ENCODE measurements around the gene CLDN10.

Gene CLDN10

GRCh38 chr13:95601906-95602305 is 49.4 kb downstream of the CLDN10 start:
- DNase-seq (ENCODE audit: low read depth): no peak

GRCh38 chr13:95603887-95604555 is 51.5 kb downstream of the CLDN10 start:
- DNase-seq (ENCODE audit: low read depth): no peak

- DNase-seq (ENCODE audit: low read depth): no peak
Measured at GRCh38 chr13:95604556-95604915, 52.0 kb downstream of the CLDN10 start.

GRCh38 chr13:95605448-95606125 is 53.1 kb downstream of the CLDN10 start:
- DNase-seq (ENCODE audit: low read depth): no peak

GRCh38 chr13:95607366-95607765 is 54.8 kb downstream of the CLDN10 start:
- DNase-seq (ENCODE audit: low read depth): no peak

GRCh38 chr13:95608640-95609323 is 56.3 kb downstream of the CLDN10 start:
- DNase-seq (ENCODE audit: low read depth): no peak

- DNase-seq (ENCODE audit: low read depth): no peak
Measured at GRCh38 chr13:95614641-95615245, 62.2 kb downstream of the CLDN10 start.

GRCh38 chr13:95615539-95615938 is 63.0 kb downstream of the CLDN10 start:
- DNase-seq (ENCODE audit: low read depth): no peak

GRCh38 chr13:95620030-95620824 is 67.7 kb downstream of the CLDN10 start:
- DNase-seq (ENCODE audit: low read depth): no peak

- DNase-seq (ENCODE audit: low read depth): no peak
Measured at GRCh38 chr13:95620825-95621498, 68.4 kb downstream of the CLDN10 start.

- no peak for DNase-seq (ENCODE audit: low read depth)
Measured at GRCh38 chr13:95623141-95623540, 70.6 kb downstream of the CLDN10 start.

GRCh38 chr13:95624020-95624419 is 71.5 kb downstream of the CLDN10 start:
- no peak for DNase-seq (ENCODE audit: low read depth)

- no peak for DNase-seq (ENCODE audit: low read depth)
Measured at GRCh38 chr13:95626768-95627167, 74.2 kb downstream of the CLDN10 start.

- no peak for DNase-seq (ENCODE audit: low read depth)
Measured at GRCh38 chr13:95627590-95627989, 75.1 kb downstream of the CLDN10 start.

GRCh38 chr13:95628488-95628887 is 76.0 kb downstream of the CLDN10 start:
- no peak for DNase-seq (ENCODE audit: low read depth)

- no peak for DNase-seq (ENCODE audit: low read depth)
Measured at GRCh38 chr13:95629071-95629470, 76.6 kb downstream of the CLDN10 start.

Measured in activated T-cell treated with anti-CD3 and anti-CD28 coated beads for 1 hour (primary cell).